Epithelial cell of esophagus (primary cell): ENCODE data around the gene TRMT1.

Source experiments
- DNase-seq: peaks from one replicate; pipeline ENCODE4 v3.0.0; 2010; ENCODE audit warnings: low read depth
- H3K4me3 ChIP-seq: 2 replicates; pipeline ENCODE4 v1.5.1; 2011; ENCODE audit warnings: mild to moderate bottlenecking, low read length, control low read depth
- CTCF ChIP-seq: IDR thresholded peaks from 2 replicates; pipeline ENCODE4 v1.5.1; 2011; ENCODE audit warnings: low read depth, mild to moderate bottlenecking, low read length, control low read depth, inconsistent platforms; ENCODE audit not compliant: insufficient read depth; ENCODE audit errors: missing control alignments

Gene TRMT1

GRCh38 chr19:13160557-13160956 is 44.0 kb upstream of the TRMT1 start:
- peak; percentile 47 for DNase-seq
- no peak for TF ChIP-seq CTCF
- no peak overlapping the region for H3K4me3 ChIP-seq

GRCh38 chr19:13159713-13160112 is 43.2 kb upstream of the TRMT1 start:
- no peak overlapping the region for H3K4me3 ChIP-seq
- TF ChIP-seq CTCF = no peak
- DNase-seq = no peak

- TF ChIP-seq CTCF = no peak
- DNase-seq = no peak
- H3K4me3 ChIP-seq = peak overlapping the region; percentile 84
Measured at GRCh38 chr19:13155472-13156359, 39.2 kb upstream of the TRMT1 start.

GRCh38 chr19:13154911-13155471 is 38.5 kb upstream of the TRMT1 start:
- peak; percentile 25 for TF ChIP-seq CTCF
- H3K4me3 ChIP-seq = peak overlapping the region; percentile 84
- peak; percentile 91 for DNase-seq

GRCh38 chr19:13154241-13154778 is 37.8 kb upstream of the TRMT1 start:
- H3K4me3 ChIP-seq = peak overlapping the region; percentile 84
- DNase-seq = peak; percentile 84
- no peak for TF ChIP-seq CTCF

- H3K4me3 ChIP-seq = peak overlapping the region; percentile 84
Measured at GRCh38 chr19:13153569-13154240, 37.2 kb upstream of the TRMT1 start.

More at GRCh38 chr19:13153569-13154240, 37.2 kb upstream of the TRMT1 start:
- no peak for TF ChIP-seq CTCF
- DNase-seq = no peak
